Measurements from ENCODE around the gene TATDN2. TPM values are rescaled to one million over a fixed set of nuclear protein-coding genes. Genes with fewer than 3 reads are reported as not detected.
A peak's percentile ranks its signal among the peaks of the same experiment; 100 is the strongest.

TATDN2 gene
- total and polyA plus RNA-seq, 9 of the 15 experiments (the other 6 are each of a cell fraction or from before 2014, with no cell fraction given) = 5.2 to 44.7 (median 25.8) TPM

DNA sequence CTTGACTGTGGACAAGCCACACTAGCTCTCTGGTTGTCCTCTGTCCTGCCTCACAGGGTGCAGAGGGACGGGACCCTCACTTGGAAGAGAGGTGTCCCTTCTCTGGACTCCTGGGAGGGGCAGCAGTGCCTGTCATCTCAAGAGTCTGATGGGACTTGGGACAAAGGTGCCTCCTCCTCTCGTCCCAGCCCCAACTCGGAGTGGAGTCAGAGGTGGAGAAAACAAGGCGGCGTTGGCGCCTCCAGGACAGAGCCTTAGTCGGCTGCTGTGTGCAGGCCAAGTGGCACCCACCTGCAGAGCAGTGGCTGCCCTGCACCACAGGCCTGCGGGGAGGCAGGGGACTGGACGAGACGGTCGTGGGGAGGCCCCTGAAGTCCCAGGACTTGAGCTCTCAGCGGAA is 82.1 kb downstream of the TATDN2 start:
- no peak for FAIRE-seq
- Histone ChIP-seq H3K36me3 (ENCODE audit: control insufficient read depth, insufficient read depth, low read length) (no peaks in the 10 kb centered on the region), H3K9ac (ENCODE audit: insufficient read depth in 1 of 2, low read depth in 2 of 2, low read length in 2 of 2) (peak overlapping the region in 1 of 2 experiments; percentile 53; a peak in 1 of 4 replicates), H3K27me3 (ENCODE audit: control insufficient read depth in 2 of 2, insufficient read depth in 2 of 2, low read length in 2 of 2) (peaks cover 83 to 91% of the 10 kb centered on the region in 2 experiments), H3K4me1 (replicated peaks in 1 of 2; ENCODE audit: control insufficient read depth in 2 of 2, insufficient read depth in 2 of 2, low read length in 2 of 2) (peaks cover 0 to 8% of the 10 kb centered on the region in 2 experiments; a peak in 3 of 5 replicates), H3K27ac (ENCODE audit: extremely low read depth, low read depth, low read length) (no peak overlapping the region), H3K79me2 (ENCODE audit: control insufficient read depth, insufficient read depth, low read length) (no peaks in the 10 kb centered on the region), H3K9me1 (ENCODE audit: control insufficient read depth, insufficient read depth, low read length) (peaks cover 5% of the 10 kb centered on the region), H4K20me1 (replicated peaks; ENCODE audit: control insufficient read depth, insufficient read depth, low read length) (no peaks in the 10 kb centered on the region; the same call in none of the 2 replicates), H3K4me3 (no peak overlapping the region), H2AFZ (ENCODE audit: low read depth, low read length) (no peak overlapping the region), H3K4me2 (ENCODE audit: insufficient read depth, low read length) (no peak overlapping the region), H3K9me3 (replicated peaks; ENCODE audit: control insufficient read depth, insufficient read depth, low read depth, low read length) (no peaks in the 10 kb centered on the region)
- peak in 1 of 4 experiments; percentile 10 for DNase-seq (ENCODE audit: extremely low read depth in 1 of 4, low spot score in 3 of 4)
- ChIA-PET CTCF (ENCODE audit: low intra/inter-chr PET ratio) (no interaction called here), POLR2A (interaction anchor here (0.6 to 2.3 kb wide), 3 partner anchors 8 to 21 kb away, joined by 3 to 8 read pairs (median 8); partner anchors contain the start of gene SEC13)
- 3% methylated on average over 12 of the region's 12 CpGs for WGBS (ENCODE audit: insufficient coverage, low coverage, missing lambda C conversion rate)
- BruUV-seq (replicated peaks) = no TSS peak
- ATAC-seq = no peak; the same call in 1 of the 3 replicates
- TF ChIP-seq EGR1 (conservative IDR thresholded peaks at IDR 0.05) = no peak
- in situ Hi-C loops (cut with MboI) (no loop called here), intact Hi-C loops (cut with micrococcal nuclease) (no loop called here)

MicroRNAs within 50 kb of the gene (microRNA counts, 767-probe panel; counts per million panel counts)
- not detected for microRNA hsa-miR-378b

Small RNA genes lying within 50 kb of the gene (microRNA-seq; reads per million reads assigned to microRNA genes)
- gene MIR378B (ENCODE audit: borderline microRNAs expressed) = 0.46 reads per million

Small RNA genes lying within 50 kb of the gene (small RNA-seq; reads per million reads assigned to genes)
- 2.2 reads per million, percentile 83 among the genes with 10 or more reads in this experiment for gene MIR378B
- not detected for gene RF02126

Other genes with a start within 250 kb of the TATDN2 start
- gene FANCD2, start 222.0 kb upstream of the TATDN2 start, total RNA-seq (2014; rRNA removed) = 77.8 and 83.6 TPM in 2 replicates
- 96.1 and 107 TPM in 2 replicates for gene FANCD2, start 222.0 kb upstream of the TATDN2 start, total RNA-seq (2014; rRNA removed; fragmentation: Illumina TruSeq; extraction: Trizol)
- gene FANCD2, start 222.0 kb upstream of the TATDN2 start, total RNA-seq (2015; rRNA removed; fragmentation: Illumina TruSeq; extraction: Trizol) = 72.5 and 78.9 TPM in 2 replicates
- gene FANCD2, start 222.0 kb upstream of the TATDN2 start, total RNA-seq (2021) = 58.3 and 59.4 TPM in 2 replicates
- gene FANCD2, start 222.0 kb upstream of the TATDN2 start, polyA plus RNA-seq (2011; rRNA removed) = 108 and 137 TPM in 2 replicates
- 71.7 and 111 TPM in 2 replicates for gene FANCD2, start 222.0 kb upstream of the TATDN2 start, polyA plus RNA-seq (2014; fragmentation: Illumina TruSeq; extraction: Trizol)
- gene FANCD2, start 222.0 kb upstream of the TATDN2 start, polyA plus RNA-seq (2014; fragmentation: Nextera tagmentation; extraction: Ambion mirVana) = 100 to 1,000 TPM in 1 of 2 experiments, 10 to 100 TPM in 1; 86.6 to 105 TPM
- 96.2 and 114 TPM in 2 replicates for gene FANCD2, start 222.0 kb upstream of the TATDN2 start, polyA plus RNA-seq (2014; rRNA removed)
- gene FANCD2OS, start 140.2 kb upstream of the TATDN2 start, total RNA-seq (2014; rRNA removed) = not detected in 2 replicates
- not detected in 2 replicates for gene FANCD2OS, start 140.2 kb upstream of the TATDN2 start, total RNA-seq (2014; rRNA removed; fragmentation: Illumina TruSeq; extraction: Trizol)
- gene FANCD2OS, start 140.2 kb upstream of the TATDN2 start, total RNA-seq (2015; rRNA removed; fragmentation: Illumina TruSeq; extraction: Trizol) = not detected in 2 replicates
- not detected in 2 replicates for gene FANCD2OS, start 140.2 kb upstream of the TATDN2 start, total RNA-seq (2021)
- gene FANCD2OS, start 140.2 kb upstream of the TATDN2 start, polyA plus RNA-seq (2011; rRNA removed) = not detected in 2 replicates
- not detected in 2 replicates for gene FANCD2OS, start 140.2 kb upstream of the TATDN2 start, polyA plus RNA-seq (2014; fragmentation: Illumina TruSeq; extraction: Trizol)
- not detected for gene FANCD2OS, start 140.2 kb upstream of the TATDN2 start, polyA plus RNA-seq (2014; fragmentation: Nextera tagmentation; extraction: Ambion mirVana)
- gene FANCD2OS, start 140.2 kb upstream of the TATDN2 start, polyA plus RNA-seq (2014; rRNA removed) = not detected in 2 replicates
- gene BRK1, start 132.8 kb upstream of the TATDN2 start, total RNA-seq (2014; rRNA removed) = 105 and 110 TPM in 2 replicates
- 148 and 174 TPM in 2 replicates for gene BRK1, start 132.8 kb upstream of the TATDN2 start, total RNA-seq (2014; rRNA removed; fragmentation: Illumina TruSeq; extraction: Trizol)
- 148 and 161 TPM in 2 replicates for gene BRK1, start 132.8 kb upstream of the TATDN2 start, total RNA-seq (2015; rRNA removed; fragmentation: Illumina TruSeq; extraction: Trizol)
- gene BRK1, start 132.8 kb upstream of the TATDN2 start, total RNA-seq (2021) = 139 and 140 TPM in 2 replicates
- 295 and 316 TPM in 2 replicates for gene BRK1, start 132.8 kb upstream of the TATDN2 start, polyA plus RNA-seq (2011; rRNA removed)
- gene BRK1, start 132.8 kb upstream of the TATDN2 start, polyA plus RNA-seq (2014; fragmentation: Illumina TruSeq; extraction: Trizol) = 250 and 293 TPM in 2 replicates
- gene BRK1, start 132.8 kb upstream of the TATDN2 start, polyA plus RNA-seq (2014; fragmentation: Nextera tagmentation; extraction: Ambion mirVana) = 100 to 1,000 TPM; 538 to 634 TPM
- gene BRK1, start 132.8 kb upstream of the TATDN2 start, polyA plus RNA-seq (2014; rRNA removed) = 252 and 265 TPM in 2 replicates
- 73.9 and 82.2 TPM in 2 replicates for gene VHL, start 106.7 kb upstream of the TATDN2 start, total RNA-seq (2014; rRNA removed)
- 109 and 120 TPM in 2 replicates for gene VHL, start 106.7 kb upstream of the TATDN2 start, total RNA-seq (2014; rRNA removed; fragmentation: Illumina TruSeq; extraction: Trizol)
- 90.5 and 91.1 TPM in 2 replicates for gene VHL, start 106.7 kb upstream of the TATDN2 start, total RNA-seq (2015; rRNA removed; fragmentation: Illumina TruSeq; extraction: Trizol)
- gene VHL, start 106.7 kb upstream of the TATDN2 start, total RNA-seq (2021) = 79.4 and 93.6 TPM in 2 replicates
- 49.8 and 55.3 TPM in 2 replicates for gene VHL, start 106.7 kb upstream of the TATDN2 start, polyA plus RNA-seq (2011; rRNA removed)
- gene VHL, start 106.7 kb upstream of the TATDN2 start, polyA plus RNA-seq (2014; fragmentation: Illumina TruSeq; extraction: Trizol) = 73.5 and 84.1 TPM in 2 replicates
- 10 to 100 TPM; 16.3 to 22.7 TPM for gene VHL, start 106.7 kb upstream of the TATDN2 start, polyA plus RNA-seq (2014; fragmentation: Nextera tagmentation; extraction: Ambion mirVana)
- 58.7 and 74.2 TPM in 2 replicates for gene VHL, start 106.7 kb upstream of the TATDN2 start, polyA plus RNA-seq (2014; rRNA removed)
- 2.5 and 4.7 TPM in 2 replicates for gene IRAK2, start 83.5 kb upstream of the TATDN2 start, total RNA-seq (2014; rRNA removed)
- 2.7 TPM in 2 replicates for gene IRAK2, start 83.5 kb upstream of the TATDN2 start, total RNA-seq (2014; rRNA removed; fragmentation: Illumina TruSeq; extraction: Trizol)
- gene IRAK2, start 83.5 kb upstream of the TATDN2 start, total RNA-seq (2015; rRNA removed; fragmentation: Illumina TruSeq; extraction: Trizol) = 1.7 and 1.8 TPM in 2 replicates
- gene IRAK2, start 83.5 kb upstream of the TATDN2 start, total RNA-seq (2021) = 3.1 and 3.2 TPM in 2 replicates
- 3.6 and 4.4 TPM in 2 replicates for gene IRAK2, start 83.5 kb upstream of the TATDN2 start, polyA plus RNA-seq (2011; rRNA removed)
- gene IRAK2, start 83.5 kb upstream of the TATDN2 start, polyA plus RNA-seq (2014; fragmentation: Illumina TruSeq; extraction: Trizol) = 3.2 and 3.8 TPM in 2 replicates
- gene IRAK2, start 83.5 kb upstream of the TATDN2 start, polyA plus RNA-seq (2014; fragmentation: Nextera tagmentation; extraction: Ambion mirVana) = 1 to 10 TPM in 1 of 2 experiments, under 1 TPM in 1; 0.42 to 1.0 TPM
- 2.7 and 2.9 TPM in 2 replicates for gene IRAK2, start 83.5 kb upstream of the TATDN2 start, polyA plus RNA-seq (2014; rRNA removed)
- gene GHRL, start 44.5 kb downstream of the TATDN2 start, total RNA-seq (2014; rRNA removed) = 0.45 TPM in 1 of 2 replicates, not detected in the other
- gene GHRL, start 44.5 kb downstream of the TATDN2 start, total RNA-seq (2014; rRNA removed; fragmentation: Illumina TruSeq; extraction: Trizol) = not detected in 2 replicates
- 0.60 TPM in 1 of 2 replicates, not detected in the other for gene GHRL, start 44.5 kb downstream of the TATDN2 start, total RNA-seq (2015; rRNA removed; fragmentation: Illumina TruSeq; extraction: Trizol)
- gene GHRL, start 44.5 kb downstream of the TATDN2 start, total RNA-seq (2021) = 0.29 and 0.34 TPM in 2 replicates
- 0.08 and 0.09 TPM in 2 replicates for gene GHRL, start 44.5 kb downstream of the TATDN2 start, polyA plus RNA-seq (2011; rRNA removed)
- gene GHRL, start 44.5 kb downstream of the TATDN2 start, polyA plus RNA-seq (2014; fragmentation: Illumina TruSeq; extraction: Trizol) = 0.15 TPM in 1 of 2 replicates, not detected in the other
- not detected for gene GHRL, start 44.5 kb downstream of the TATDN2 start, polyA plus RNA-seq (2014; fragmentation: Nextera tagmentation; extraction: Ambion mirVana)
- 0.16 and 0.19 TPM in 2 replicates for gene GHRL, start 44.5 kb downstream of the TATDN2 start, polyA plus RNA-seq (2014; rRNA removed)
- 256 and 318 TPM in 2 replicates for gene SEC13, start 72.7 kb downstream of the TATDN2 start, total RNA-seq (2014; rRNA removed)
- gene SEC13, start 72.7 kb downstream of the TATDN2 start, total RNA-seq (2014; rRNA removed; fragmentation: Illumina TruSeq; extraction: Trizol) = 124 and 145 TPM in 2 replicates
- gene SEC13, start 72.7 kb downstream of the TATDN2 start, total RNA-seq (2015; rRNA removed; fragmentation: Illumina TruSeq; extraction: Trizol) = 192 and 196 TPM in 2 replicates
- gene SEC13, start 72.7 kb downstream of the TATDN2 start, total RNA-seq (2021) = 199 and 209 TPM in 2 replicates
- 199 and 308 TPM in 2 replicates for gene SEC13, start 72.7 kb downstream of the TATDN2 start, polyA plus RNA-seq (2011; rRNA removed)
- gene SEC13, start 72.7 kb downstream of the TATDN2 start, polyA plus RNA-seq (2014; fragmentation: Illumina TruSeq; extraction: Trizol) = 274 and 284 TPM in 2 replicates
- gene SEC13, start 72.7 kb downstream of the TATDN2 start, polyA plus RNA-seq (2014; fragmentation: Nextera tagmentation; extraction: Ambion mirVana) = 100 to 1,000 TPM in 1 of 2 experiments, 10 to 100 TPM in 1; 71.5 to 116 TPM
- gene SEC13, start 72.7 kb downstream of the TATDN2 start, polyA plus RNA-seq (2014; rRNA removed) = 152 and 181 TPM in 2 replicates

Data from K562 (cell line).